Naive thymus-derived CD8-positive, alpha-beta T cell (primary cell): Measurements from ENCODE around the gene UPF2. TPM values are rescaled to one million over a fixed set of nuclear protein-coding genes. Genes with fewer than 3 reads are reported as not detected.

Experiments
- ATAC-seq, 2 donors: fragments of 150-1000 bp; cut with Tn5 transposase in 1 of 2; sonication (Bioruptor Pico), chemical (Tn5 transposase) in 1 of 2; 1 replicate in 1 of 2; 2 replicates in 1 of 2; pipeline ENCODE4 v1.10.0; 2021; ENCODE audit warnings: mild to moderate bottlenecking in 2 of 2, moderate library complexity in 2 of 2
- POLR2A ChIA-PET: fragments of 350-600 bp; sonication (Branson Sonifier 250); formaldehyde crosslinking; loops from one replicate; lab custom pipeline; 2021; ENCODE audit warnings: antibody characterized with exemption; lab: Charles Lee
- DNase-seq, 10 donors: peaks; one replicate each; pipeline versions ENCODE4 v3.0.0 to v3.0.0-alpha.2; 2020 to 2022
- H3K27ac Mint-ChIP-seq, 10 donors: one replicate each; pipeline ENCODE4 v1.8.0; 2020 to 2022; ENCODE audit warnings: mild to moderate bottlenecking in 10 of 10, mixed read lengths in 10 of 10, moderate library complexity in 4 of 10, inconsistent platforms in 1 of 10
- H3K27me3 Mint-ChIP-seq, 5 donors: one replicate each; pipeline ENCODE4 v1.8.0; 2021 to 2022; ENCODE audit warnings: mixed read lengths in 5 of 5
- H3K36me3 Mint-ChIP-seq, 3 donors: one replicate each; pipeline ENCODE4 v1.8.0; 2020 to 2022; ENCODE audit warnings: mixed read lengths in 3 of 3, mild to moderate bottlenecking in 2 of 3, inconsistent platforms in 1 of 3
- H3K4me1 Mint-ChIP-seq, 4 donors: one replicate each; pipeline ENCODE4 v1.8.0; 2021 to 2022; ENCODE audit warnings: mixed read lengths in 4 of 4
- H3K4me3 Mint-ChIP-seq, 10 donors: one replicate each; pipeline ENCODE4 v1.8.0; 2020 to 2022; ENCODE audit warnings: mild to moderate bottlenecking in 10 of 10, mixed read lengths in 10 of 10, moderate library complexity in 6 of 10, inconsistent platforms in 1 of 10
- H3K9me3 Mint-ChIP-seq, 9 donors: one replicate each; pipeline ENCODE4 v1.8.0; 2020 to 2022; ENCODE audit warnings: mixed read lengths in 9 of 9, mild to moderate bottlenecking in 3 of 9, inconsistent platforms in 1 of 9, moderate library complexity in 1 of 9
- polyA plus RNA-seq, 3 donors: library from polyadenylated mRNA; unstranded; fragments of 300-500 nt; fragmentation: Illumina TruSeq; gene quantifications; one replicate each; pipeline ENCODE4 v1.2.3, GENCODE V29; 2021
- total RNA-seq, 8 experiments: library from RNA in 2 of 8; stranded (reverse) in 2 of 8; gene quantifications; one replicate each; pipeline ENCODE4 v1.2.3 and lab custom pipeline; 2021 to 2026

UPF2 gene
- total and polyA plus RNA-seq, 5 experiments from 2014 or later, result 10.9 to 37.4 (median 14.4) TPM

- H3K9me3 Mint-ChIP-seq, result no peaks in the 10 kb centered on the region
These were observed 166.3 kb downstream of the UPF2 start for GRCh38 chr10:11876324-11876723.

GRCh38 chr10:11875494-11876281 is 166.9 kb downstream of the UPF2 start:
- peak overlapping the region in 2 of 10 donors; percentile 7 to 16 for H3K27ac Mint-ChIP-seq
- peaks cover 0 to 3% (median 0%) of the 10 kb centered on the region in 5 donors for H3K27me3 Mint-ChIP-seq
- H3K9me3 Mint-ChIP-seq, result no peaks in the 10 kb centered on the region
- DNase-seq, result peak in 1 of 10 donors; percentile 44
- ATAC-seq, result no peak
- POLR2A ChIA-PET, result no interaction called here
- peaks cover 17 to 33% (median 21%) of the 10 kb centered on the region in 4 donors for H3K4me1 Mint-ChIP-seq
- H3K4me3 Mint-ChIP-seq, result no peak overlapping the region
- H3K36me3 Mint-ChIP-seq, result no peaks in the 10 kb centered on the region

More at GRCh38 chr10:11876324-11876723, 166.3 kb downstream of the UPF2 start:
- Mint-ChIP-seq H3K36me3 (no peaks in the 10 kb centered on the region), H3K4me3 (no peak overlapping the region), H3K4me1 (peaks cover 15 to 29% (median 19%) of the 10 kb centered on the region in 4 donors), H3K27ac (peak overlapping the region in 4 of 10 donors; percentile 15 to 53 (median 23)), H3K27me3 (peaks cover 0 to 3% (median 0%) of the 10 kb centered on the region in 5 donors)
- POLR2A ChIA-PET, result no interaction called here
- DNase-seq (peak in 1 of 10 donors; percentile 46), ATAC-seq (no peak)

- Mint-ChIP-seq H3K27me3 (peaks cover 0 to 3% (median 0%) of the 10 kb centered on the region in 5 donors), H3K36me3 (no peaks in the 10 kb centered on the region), H3K4me1 (peaks cover 16 to 33% (median 21%) of the 10 kb centered on the region in 4 donors), H3K9me3 (no peaks in the 10 kb centered on the region), H3K4me3 (peak overlapping the region in 9 of 10 donors; percentile 43 to 73 (median 55)), H3K27ac (peak overlapping the region in 8 of 10 donors; percentile 9 to 86 (median 52))
- DNase-seq (peak in 9 of 10 donors; percentile 26 to 74 (median 55)), ATAC-seq (peak; percentile 93 to 97)
- POLR2A ChIA-PET, result no interaction called here
These were observed 167.8 kb downstream of the UPF2 start for GRCh38 chr10:11874568-11875493.

- peak in 3 of 10 donors; percentile 7 to 19 (median 16) for DNase-seq
- Mint-ChIP-seq H3K27ac (peak overlapping the region in 1 of 10 donors; percentile 63), H3K36me3 (no peaks in the 10 kb centered on the region), H3K27me3 (peaks cover 0 to 3% (median 0%) of the 10 kb centered on the region in 5 donors), H3K4me1 (peaks cover 16 to 33% (median 21%) of the 10 kb centered on the region in 4 donors), H3K4me3 (peak overlapping the region in 7 of 10 donors; percentile 0 to 23 (median 11)), H3K9me3 (no peaks in the 10 kb centered on the region)
- no peak for ATAC-seq
- POLR2A ChIA-PET, result no interaction called here
These were observed 171.1 kb downstream of the UPF2 start for GRCh38 chr10:11871466-11871865.

- peak overlapping the region in 3 of 10 donors; percentile 5 to 23 (median 18) for H3K4me3 Mint-ChIP-seq
- POLR2A ChIA-PET, result no interaction called here
- H3K9me3 Mint-ChIP-seq, result no peaks in the 10 kb centered on the region
- ATAC-seq, result no peak
- H3K27ac Mint-ChIP-seq, result no peak overlapping the region
- peaks cover 0 to 3% (median 0%) of the 10 kb centered on the region in 5 donors for H3K27me3 Mint-ChIP-seq
- peaks cover 13 to 33% (median 20%) of the 10 kb centered on the region in 4 donors for H3K4me1 Mint-ChIP-seq
- no peaks in the 10 kb centered on the region for H3K36me3 Mint-ChIP-seq
- DNase-seq, result no peak
These were observed 171.7 kb downstream of the UPF2 start for GRCh38 chr10:11870900-11871400.

- H3K27me3 Mint-ChIP-seq, result peaks cover 0 to 3% (median 0%) of the 10 kb centered on the region in 5 donors
- no peaks in the 10 kb centered on the region for H3K9me3 Mint-ChIP-seq
- no peaks in the 10 kb centered on the region for H3K36me3 Mint-ChIP-seq
- H3K27ac Mint-ChIP-seq, result no peak overlapping the region
- DNase-seq, result peak in 1 of 10 donors; percentile 50
- POLR2A ChIA-PET, result no interaction called here
- H3K4me3 Mint-ChIP-seq, result no peak overlapping the region
- peaks cover 12 to 28% (median 19%) of the 10 kb centered on the region in 4 donors for H3K4me1 Mint-ChIP-seq
- no peak for ATAC-seq
These were observed 172.2 kb downstream of the UPF2 start for GRCh38 chr10:11870461-11870780.

Other genes with a start within 250 kb of the UPF2 start
- under 1 TPM; 0.83 to 0.93 TPM for gene PROSER2, start 219.5 kb downstream of the UPF2 start, total RNA-seq
- gene PROSER2, start 219.5 kb downstream of the UPF2 start, polyA plus RNA-seq, result under 1 TPM in 2 of 3 donors, not detected in 1; 0.31 to 0.39 TPM
- gene DHTKD1, start 26.1 kb upstream of the UPF2 start, total RNA-seq, result 10 to 100 TPM; 15.2 to 18.2 TPM
- 1 to 10 TPM; 5.4 to 8.0 (median 6.6) TPM for gene DHTKD1, start 26.1 kb upstream of the UPF2 start, polyA plus RNA-seq
- 10 to 100 TPM; 14.0 to 15.6 TPM for gene SEC61A2, start 86.9 kb upstream of the UPF2 start, total RNA-seq
- gene SEC61A2, start 86.9 kb upstream of the UPF2 start, polyA plus RNA-seq, result 1 to 10 TPM; 1.9 to 4.2 (median 2.4) TPM
- gene NUDT5, start 153.1 kb upstream of the UPF2 start, total RNA-seq, result 10 to 100 TPM; 50.7 to 55.7 TPM
- gene NUDT5, start 153.1 kb upstream of the UPF2 start, polyA plus RNA-seq, result 10 to 100 TPM; 45.0 to 52.7 (median 49.5) TPM
- 10 to 100 TPM; 42.3 to 42.9 TPM for gene CDC123, start 153.4 kb upstream of the UPF2 start, total RNA-seq
- 10 to 100 TPM; 83.1 to 91.0 (median 83.6) TPM for gene CDC123, start 153.4 kb upstream of the UPF2 start, polyA plus RNA-seq